GM12873 (cell line): ENCODE results near the gene ARL14EPL.

Experiments
- CTCF ChIP-seq: IDR thresholded peaks from 2 replicates; pipeline ENCODE4 v1.5.1; 2012; ENCODE audit warnings: low read depth, mild to moderate bottlenecking, moderate library complexity, low read length, control low read depth; ENCODE audit not compliant: insufficient read depth; ENCODE audit errors: missing control alignments

Gene ARL14EPL

GRCh38 chr5:116004248-116004647 lies 28.0 kb upstream of the ARL14EPL start:
- no peak for TF ChIP-seq CTCF

GRCh38 chr5:116009806-116010205 lies 22.5 kb upstream of the ARL14EPL start:
- no peak for TF ChIP-seq CTCF

- TF ChIP-seq CTCF: no peak
Observed at GRCh38 chr5:116011046-116011445, 21.2 kb upstream of the ARL14EPL start.

GRCh38 chr5:116013207-116013785 lies 19.0 kb upstream of the ARL14EPL start:
- no peak for TF ChIP-seq CTCF

- TF ChIP-seq CTCF: no peak
Observed at GRCh38 chr5:116013936-116014335, 18.3 kb upstream of the ARL14EPL start.

GRCh38 chr5:116023619-116024018 lies 8.7 kb upstream of the ARL14EPL start:
- TF ChIP-seq CTCF: no peak

- no peak for TF ChIP-seq CTCF
Observed at GRCh38 chr5:116025866-116026265, 6.4 kb upstream of the ARL14EPL start.

GRCh38 chr5:116032991-116033390 lies 719 bp downstream of the ARL14EPL start:
- TF ChIP-seq CTCF: no peak
